Left renal pelvis (tissue), 4 donors: ENCODE measurements around the gene MLH1. TPM values are rescaled to one million over a fixed set of nuclear protein-coding genes. Genes with fewer than 3 reads are reported as not detected.
"Not testable (repeated sequence)": the region's sequence is repeated elsewhere in the genome, so short reads cannot be mapped to it uniquely, and the experiment has no call there.

Source experiments
- DNase-seq, 4 donors: peaks; one replicate each; pipeline ENCODE4 v3.0.0-alpha.2; 2013; ENCODE audit warnings: low read depth in 4 of 4, low spot score in 3 of 4
- polyA plus RNA-seq, 4 donors: library from polyadenylated mRNA; unstranded; fragments of 120-200 nt; gene quantifications; one replicate each; pipeline ENCODE4 v1.2.1, GENCODE V29; 2013; ENCODE audit not compliant: insufficient read length in 4 of 4

MLH1 gene
- polyA plus RNA-seq = 10 to 100 TPM; 41.5 to 53.5 (median 50.0) TPM

- DNase-seq = peak; percentile 100
These were observed at the start of gene MLH1 for GRCh38 chr3:36993326-36994283. Gene MLH1, plus strand, starts transcription at chr3:36993518. Its CDS starts 30 bp downstream, at chr3:36993548.

- DNase-seq = no peak
These were observed 49.7 kb upstream of the MLH1 start for GRCh38 chr3:36943601-36944000.

GRCh38 chr3:36944012-36944640, 49.2 kb upstream of the MLH1 start:
- peak in 3 of 4 donors; percentile 50 to 58 (median 56) for DNase-seq

- DNase-seq = peak in 2 of 4 donors; percentile 44 to 51
These were observed 48.6 kb upstream of the MLH1 start, which contains the start of gene TRANK1 for GRCh38 chr3:36944641-36945270. Gene TRANK1, minus strand, starts transcription at chr3:36945054. Its CDS starts 245 bp downstream, at chr3:36944809.

- no peak for DNase-seq
These were observed 47.9 kb upstream of the MLH1 start for GRCh38 chr3:36945333-36945980.

GRCh38 chr3:36947814-36948213, 45.5 kb upstream of the MLH1 start:
- DNase-seq = not testable (repeated sequence)

GRCh38 chr3:36954452-36955134, 38.7 kb upstream of the MLH1 start:
- no peak for DNase-seq

GRCh38 chr3:36956155-36956554, 37.2 kb upstream of the MLH1 start:
- DNase-seq = no peak

- no peak for DNase-seq
These were observed 36.3 kb upstream of the MLH1 start for GRCh38 chr3:36957063-36957462.

- no peak for DNase-seq
These were observed 35.2 kb upstream of the MLH1 start for GRCh38 chr3:36957862-36958686.

- DNase-seq = no peak
These were observed 33.5 kb upstream of the MLH1 start for GRCh38 chr3:36959821-36960220.

GRCh38 chr3:36960502-36960901, 32.8 kb upstream of the MLH1 start:
- DNase-seq = no peak

GRCh38 chr3:36963008-36963407, 30.3 kb upstream of the MLH1 start:
- not testable (repeated sequence) for DNase-seq

- no peak for DNase-seq
These were observed 29.0 kb upstream of the MLH1 start for GRCh38 chr3:36964331-36964730.

- DNase-seq = no peak
These were observed 28.5 kb upstream of the MLH1 start for GRCh38 chr3:36964817-36965216.

- no peak for DNase-seq
These were observed 27.9 kb upstream of the MLH1 start for GRCh38 chr3:36965440-36965839.

- DNase-seq = no peak
These were observed 24.2 kb upstream of the MLH1 start for GRCh38 chr3:36969085-36969484.

GRCh38 chr3:36969540-36970432, 23.5 kb upstream of the MLH1 start:
- DNase-seq = no peak
